SU-DHL-6 (cell line): ENCODE data around the gene CTRL.

Experiments used
- CTCF ChIP-seq: fragments of 200-600 bp; sonication (generic); IDR thresholded peaks from one replicate; pipeline ENCODE4 v1.5.1; 2017; ENCODE audit warnings: antibody characterized with exemption, mild to moderate bottlenecking, low read length, moderate library complexity; ENCODE audit not compliant: insufficient read depth, poor library complexity, severe bottlenecking
- EZH2phosphoT487 ChIP-seq: fragments of 200-600 bp; sonication (generic), shearing (Covaris generic); conservative IDR thresholded peaks from 2 replicates; pipeline ENCODE4 v1.6.1; 2018; ENCODE audit warnings: mild to moderate bottlenecking, antibody characterized with exemption, low read length, moderate library complexity, mixed read lengths

- TF ChIP-seq CTCF (no peak), EZH2phosphoT487 (no peak)
Measured at GRCh38 chr16:67914758-67915495, 16.7 kb downstream of the CTRL start.
